ENCODE results near the gene RBM17.
"Not testable (repeated sequence)": the region's sequence is repeated elsewhere in the genome, so short reads cannot be mapped to it uniquely, and the experiment has no call there.

The RBM17 gene, protein sequence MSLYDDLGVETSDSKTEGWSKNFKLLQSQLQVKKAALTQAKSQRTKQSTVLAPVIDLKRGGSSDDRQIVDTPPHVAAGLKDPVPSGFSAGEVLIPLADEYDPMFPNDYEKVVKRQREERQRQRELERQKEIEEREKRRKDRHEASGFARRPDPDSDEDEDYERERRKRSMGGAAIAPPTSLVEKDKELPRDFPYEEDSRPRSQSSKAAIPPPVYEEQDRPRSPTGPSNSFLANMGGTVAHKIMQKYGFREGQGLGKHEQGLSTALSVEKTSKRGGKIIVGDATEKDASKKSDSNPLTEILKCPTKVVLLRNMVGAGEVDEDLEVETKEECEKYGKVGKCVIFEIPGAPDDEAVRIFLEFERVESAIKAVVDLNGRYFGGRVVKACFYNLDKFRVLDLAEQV

GRCh38 chr10:6088721-6089333 is at the start of gene RBM17:
TSS of gene RBM17 (plus strand) at chr10:6089034. CDS start at chr10:6097066, 8,032 bp downstream.
- peak; percentile 92 for DNase-seq (ENCODE audit: low read depth)

GRCh38 chr10:6039711-6040110 is 49.1 kb upstream of the RBM17 start:
- DNase-seq (ENCODE audit: low read depth): no peak

DNA sequence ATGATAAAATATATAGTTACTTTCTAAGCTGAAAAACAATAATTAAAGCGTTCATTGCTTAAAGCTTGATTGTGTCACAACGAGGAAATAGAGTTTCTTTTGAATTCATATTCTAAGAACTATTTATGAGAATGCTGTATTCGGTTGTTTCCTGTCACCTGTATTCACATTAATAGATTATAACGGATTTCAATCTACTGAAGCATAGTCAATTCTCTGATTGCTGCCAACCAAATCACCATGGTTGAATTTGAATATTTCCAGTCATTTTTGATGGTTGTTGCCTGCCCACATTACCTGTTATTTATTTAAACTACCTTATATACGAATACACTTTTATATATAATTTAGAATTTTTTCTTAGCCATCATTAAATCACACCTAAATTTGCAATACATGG is 48.6 kb upstream of the RBM17 start:
- DNase-seq (ENCODE audit: low read depth): no peak

DNA sequence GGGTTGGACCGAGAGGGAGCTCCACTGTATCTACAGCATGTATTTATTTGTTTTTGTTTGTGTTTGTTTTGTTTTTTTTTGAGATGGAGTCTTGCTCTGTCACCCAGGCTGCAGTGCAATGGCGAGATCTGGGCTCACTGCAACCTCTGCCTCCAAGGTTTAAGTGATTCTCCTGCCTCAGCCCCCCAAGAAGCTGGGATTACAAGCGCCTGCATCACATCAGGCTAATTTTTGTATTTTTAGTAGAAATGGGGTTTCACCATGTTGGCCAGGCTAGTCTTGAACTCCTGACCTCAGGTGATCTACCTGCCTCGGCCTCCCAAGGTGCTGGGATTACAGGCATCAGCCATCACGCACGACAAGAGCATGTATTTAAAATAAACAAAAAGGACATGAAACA is 45.5 kb upstream of the RBM17 start:
- not testable (repeated sequence) for DNase-seq (ENCODE audit: low read depth)

DNA sequence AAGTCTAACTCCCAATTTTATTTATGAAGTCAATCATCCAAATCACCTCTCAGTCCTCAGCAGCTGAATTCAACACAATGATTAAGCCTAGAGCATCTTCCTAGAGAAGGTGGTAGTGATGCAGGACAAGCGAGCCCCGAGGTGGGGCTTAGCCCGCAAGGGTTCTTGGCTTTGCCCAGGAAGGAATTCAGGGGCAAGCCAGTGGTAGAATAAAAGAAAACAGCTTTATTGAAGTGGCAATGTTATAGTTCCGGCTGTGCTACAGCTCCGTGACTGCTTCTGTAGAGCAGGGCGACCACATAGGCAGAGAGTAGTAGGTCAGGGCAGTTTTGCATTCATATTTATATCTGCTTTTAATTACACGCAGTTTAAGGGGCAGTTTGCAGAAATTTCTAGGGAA is 44.8 kb upstream of the RBM17 start:
- no peak for DNase-seq (ENCODE audit: low read depth)

GRCh38 chr10:6044751-6045313 is 44.0 kb upstream of the RBM17 start:
- DNase-seq (ENCODE audit: low read depth): no peak

DNA sequence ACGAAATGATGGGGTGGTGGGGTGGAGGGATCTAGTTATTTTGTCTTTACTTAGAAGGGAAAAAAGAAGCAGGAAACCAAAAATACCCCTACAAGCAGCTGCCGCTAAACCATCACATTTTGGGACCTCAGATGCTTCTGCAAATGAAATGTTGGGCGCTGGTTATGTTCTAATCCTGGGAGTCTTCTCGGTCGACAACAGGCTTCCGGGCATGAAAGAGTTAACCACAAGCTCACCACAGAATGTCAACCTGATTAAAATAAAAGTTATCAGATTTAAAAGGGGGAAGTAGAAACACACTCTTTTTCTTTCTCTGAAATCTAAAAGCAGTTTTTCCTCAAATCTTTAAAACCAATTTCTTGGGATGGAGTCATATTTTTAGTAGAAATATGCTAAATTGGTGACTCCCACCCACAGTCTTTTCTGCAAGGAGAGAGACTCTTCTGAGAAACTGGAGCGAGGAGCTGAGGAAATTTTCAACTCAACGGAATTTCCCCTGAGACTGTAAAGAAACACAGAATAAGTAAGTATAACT is 43.5 kb upstream of the RBM17 start:
- no peak for DNase-seq (ENCODE audit: low read depth)

GRCh38 chr10:6045878-6046772 is 42.7 kb upstream of the RBM17 start:
- DNase-seq (ENCODE audit: low read depth): no peak

DNA sequence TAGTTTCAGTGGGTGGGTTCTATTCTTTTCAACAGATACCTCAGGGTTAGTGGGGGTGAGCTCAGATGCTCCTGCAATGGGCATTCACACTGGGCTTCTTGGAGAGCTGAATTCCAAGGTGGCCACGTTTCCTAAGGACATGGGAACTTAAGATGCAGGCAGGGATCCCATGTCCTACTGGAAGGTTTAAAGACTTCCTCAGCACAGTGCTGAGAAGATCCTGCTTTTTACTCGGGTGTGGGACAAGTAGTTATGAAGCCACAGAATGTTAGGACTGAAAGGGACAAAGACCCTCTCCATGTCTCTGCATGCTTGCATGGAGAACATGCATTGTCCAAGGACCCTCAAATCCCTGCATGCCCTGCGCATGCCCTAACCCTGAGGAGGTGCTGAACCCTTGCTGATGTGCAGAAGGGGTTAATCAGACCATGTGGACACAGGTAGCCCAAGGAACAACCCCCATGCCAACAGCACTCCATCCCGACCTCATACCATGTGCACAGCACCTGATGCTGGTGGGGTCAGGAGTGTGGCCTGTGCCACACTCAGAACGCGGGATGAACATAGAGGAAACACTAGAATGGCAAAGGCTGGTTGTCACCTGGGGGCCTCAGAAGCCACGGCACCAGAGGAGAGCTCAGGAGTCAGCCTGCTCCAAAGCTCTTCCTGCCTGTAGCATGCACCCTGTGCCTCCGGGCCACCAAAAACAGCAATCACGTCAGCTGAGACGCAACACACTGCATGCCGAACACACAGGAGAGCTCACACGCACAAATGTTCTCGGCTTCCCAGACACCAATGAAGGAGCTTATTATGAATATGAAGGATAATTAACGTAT is 41.8 kb upstream of the RBM17 start:
- no peak for DNase-seq (ENCODE audit: low read depth)

GRCh38 chr10:6047847-6048246 is 41.0 kb upstream of the RBM17 start:
- no peak for DNase-seq (ENCODE audit: low read depth)

DNA sequence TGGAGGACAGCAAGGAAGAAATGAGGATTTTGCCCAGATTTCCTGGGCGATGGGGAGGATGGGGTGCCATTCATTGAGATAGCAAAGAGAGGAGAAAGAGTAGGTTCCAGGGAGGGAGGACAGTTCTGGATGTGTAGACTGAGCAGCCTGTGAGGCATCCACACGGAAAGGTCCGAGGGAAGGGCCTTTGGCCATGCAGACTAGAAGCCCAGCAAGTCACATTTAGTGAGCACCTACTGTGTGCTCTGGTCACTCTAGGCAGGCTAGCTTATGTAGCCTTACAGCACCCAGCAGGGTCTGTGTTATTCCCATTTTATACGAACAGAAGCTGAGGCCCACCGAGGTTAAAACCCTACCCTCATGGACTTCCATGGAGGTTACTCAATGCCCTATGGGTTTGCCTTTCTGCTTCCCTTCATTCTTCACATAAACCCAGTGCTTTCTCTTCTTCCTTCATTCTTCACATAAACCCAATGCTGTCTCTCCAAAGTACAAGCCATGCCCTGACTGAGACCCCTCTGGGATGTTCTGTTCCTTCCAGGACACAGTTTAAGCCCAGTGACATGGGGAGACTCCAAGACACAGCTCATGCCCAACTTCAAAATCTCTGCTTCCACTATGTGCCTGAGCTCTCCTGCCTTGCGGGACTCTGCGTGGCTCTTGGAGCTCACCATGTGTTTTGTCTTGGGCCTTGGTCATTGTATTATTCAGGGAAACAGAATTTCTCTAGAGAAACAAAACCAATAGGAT is 40.4 kb upstream of the RBM17 start:
- DNase-seq (ENCODE audit: low read depth): no peak

DNA sequence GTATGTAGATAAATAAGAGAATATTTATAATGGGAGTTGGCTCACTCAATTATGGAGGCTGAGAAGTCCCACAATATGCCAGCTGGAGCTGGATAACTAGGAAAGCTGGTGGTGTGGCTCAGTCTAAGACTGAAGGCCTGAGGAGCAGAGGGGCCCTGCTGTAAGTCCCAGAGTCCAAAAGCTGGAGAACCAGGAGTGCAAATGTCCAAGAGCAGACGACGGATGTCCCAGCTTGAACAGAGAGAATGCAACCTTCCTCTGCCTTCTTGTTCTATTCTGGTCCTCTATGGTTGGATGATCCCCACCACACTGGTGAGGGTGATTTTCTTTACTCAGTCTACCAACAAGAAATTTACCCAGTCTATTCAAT is 39.8 kb upstream of the RBM17 start:
- DNase-seq (ENCODE audit: low read depth): no peak

DNA sequence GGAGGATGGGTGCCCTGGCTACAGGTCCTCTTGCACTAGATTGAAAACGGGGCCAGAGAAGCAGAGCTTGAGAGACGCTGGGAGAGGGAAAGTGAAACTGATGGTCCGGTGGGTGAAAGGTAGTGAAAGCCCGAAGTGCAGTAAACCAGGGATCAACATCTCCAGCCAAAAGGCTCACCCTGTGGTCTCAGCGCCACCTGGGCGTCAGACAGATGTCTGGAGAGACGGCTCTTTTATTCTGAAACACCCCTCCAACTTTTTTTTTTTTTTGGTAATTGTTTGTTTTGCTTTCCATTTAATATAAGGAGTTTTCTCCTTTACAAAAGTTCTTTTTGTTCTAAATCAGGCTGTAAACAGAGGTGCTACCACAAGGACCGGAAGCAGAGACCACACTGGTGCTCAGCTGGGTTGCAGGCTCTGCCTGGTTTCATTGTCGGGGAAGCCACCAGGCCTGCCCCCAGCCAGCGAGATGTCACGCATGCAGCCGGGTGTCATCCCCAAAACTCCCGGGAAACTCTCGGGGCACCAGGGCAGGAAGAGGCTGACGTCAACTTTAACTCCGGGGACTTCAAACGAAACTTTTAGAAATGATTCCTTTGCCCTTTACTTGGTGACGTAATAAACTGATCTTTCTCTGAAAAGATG is 37.9 kb upstream of the RBM17 start:
- DNase-seq (ENCODE audit: low read depth): peak; percentile 81

DNA sequence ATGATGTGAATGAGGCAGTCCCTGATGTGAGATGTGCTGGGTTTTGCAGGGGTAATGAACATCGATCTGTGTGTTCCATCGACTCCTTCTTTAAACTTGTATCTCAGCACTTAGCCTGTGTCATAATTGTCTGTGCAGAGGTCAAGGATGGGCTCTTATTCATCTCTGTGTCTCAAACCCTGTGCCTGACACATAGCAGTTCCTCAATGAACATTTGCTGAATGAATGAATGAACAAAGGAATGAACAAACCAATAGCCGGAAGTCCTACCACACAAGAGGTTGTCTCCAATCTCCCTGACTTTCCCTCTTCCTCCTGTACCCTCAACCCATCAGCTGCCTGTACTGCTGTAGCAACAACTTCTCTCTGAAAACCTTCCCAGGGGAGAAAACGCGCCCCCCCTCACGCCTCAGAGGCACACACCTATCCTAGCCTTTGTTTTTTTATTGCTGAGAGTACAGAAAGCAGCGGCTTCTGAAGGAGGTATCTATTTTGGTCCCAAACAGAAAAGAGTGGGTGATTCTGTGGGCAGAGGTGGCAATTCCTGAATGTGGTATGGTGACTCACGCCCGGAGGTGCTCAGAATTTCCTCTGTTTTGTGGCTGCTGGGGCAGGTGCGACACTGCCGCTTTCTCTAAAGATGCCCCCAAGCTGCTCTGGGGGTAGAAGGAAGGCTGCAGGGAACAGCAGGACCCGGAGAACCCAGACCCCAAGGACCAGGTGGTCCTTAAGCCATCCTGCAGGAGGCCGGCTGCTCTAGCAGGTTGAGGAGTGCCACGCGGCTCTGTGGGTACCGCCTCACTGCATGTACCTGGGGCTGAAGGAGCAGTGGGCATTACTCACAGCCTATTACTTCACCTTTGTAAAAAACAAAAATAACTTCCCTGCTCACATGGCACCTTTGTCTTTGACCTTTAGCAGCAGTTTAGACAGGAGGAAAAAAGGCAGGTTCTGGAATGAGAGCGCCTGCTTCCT is 36.3 kb upstream of the RBM17 start:
- DNase-seq (ENCODE audit: low read depth): peak; percentile 66

DNA sequence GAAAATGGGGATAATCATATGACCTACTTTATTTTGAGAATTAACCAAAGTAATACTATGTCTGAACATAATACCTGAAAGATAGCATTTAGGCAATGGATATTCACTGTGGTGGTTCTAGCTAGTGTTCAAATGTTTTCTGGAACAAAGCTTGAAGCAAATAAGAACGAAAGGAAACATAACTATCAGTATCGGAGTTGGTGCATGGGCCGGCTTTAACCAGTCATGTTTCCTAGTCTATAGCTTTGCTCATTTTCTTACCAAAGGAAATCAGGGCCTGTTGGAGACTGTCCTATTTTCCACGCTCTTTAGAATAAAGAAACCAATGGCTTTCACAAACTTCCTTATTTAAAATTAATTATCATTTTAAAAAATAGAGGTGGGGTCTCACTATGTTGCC is 35.5 kb upstream of the RBM17 start:
- DNase-seq (ENCODE audit: low read depth): no peak

DNA sequence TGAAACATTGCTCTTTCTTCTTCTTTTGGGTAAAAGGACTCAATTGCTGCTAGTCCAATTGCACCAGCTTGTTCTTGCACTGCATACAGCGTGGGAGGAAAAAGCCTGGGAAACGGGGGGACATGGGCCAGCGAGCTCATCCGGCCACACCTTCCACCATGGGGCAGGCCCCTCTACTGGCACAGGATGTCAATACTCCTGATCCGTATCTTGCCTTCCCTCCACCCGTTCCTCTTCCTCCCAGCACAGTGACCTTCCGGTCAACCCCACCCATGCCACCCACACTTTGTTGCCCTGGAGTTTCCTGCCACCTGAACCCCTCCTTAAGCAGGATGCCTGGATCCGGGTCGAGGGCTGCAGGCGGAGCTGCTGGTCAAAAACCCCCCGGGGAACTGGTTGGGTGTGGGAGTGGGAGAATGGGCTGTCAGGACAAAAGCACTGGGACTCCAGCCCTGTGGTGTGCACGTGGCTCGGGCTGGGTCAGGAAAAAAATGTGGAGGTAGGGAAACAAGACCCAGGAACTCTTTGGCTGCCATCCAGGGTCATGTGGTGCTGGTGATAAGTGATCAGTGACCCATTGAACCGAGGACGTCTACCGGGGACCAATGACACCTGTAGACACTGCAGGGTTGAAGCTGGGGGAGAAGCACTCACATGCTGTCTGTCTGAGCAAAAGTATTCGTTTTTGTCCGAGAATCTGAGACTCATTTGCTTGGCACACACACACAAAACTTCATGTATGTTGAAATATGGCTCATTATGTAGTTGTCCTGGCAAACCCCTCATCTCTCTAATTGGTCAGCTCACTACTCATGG is 34.8 kb upstream of the RBM17 start:
- no peak for DNase-seq (ENCODE audit: low read depth)

DNA sequence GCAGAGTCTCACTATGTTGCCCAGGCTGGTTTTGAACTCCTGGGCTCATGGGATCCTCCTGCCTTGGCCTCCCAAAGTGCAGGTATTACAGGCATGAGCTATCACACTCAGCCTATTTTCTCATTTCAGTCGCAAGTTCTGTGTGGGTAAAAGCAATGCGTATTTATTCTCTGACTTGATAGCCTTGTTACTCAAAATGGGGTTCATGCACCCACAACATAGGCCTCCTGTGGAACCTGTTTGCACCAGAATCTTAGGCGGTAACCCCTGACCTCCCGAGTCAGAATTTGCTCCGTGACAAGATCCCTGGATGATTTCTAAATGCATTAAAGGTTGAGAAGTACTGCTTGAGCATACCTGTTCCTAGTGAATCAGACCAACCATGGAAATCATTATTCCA is 34.0 kb upstream of the RBM17 start:
- DNase-seq (ENCODE audit: low read depth): no peak

DNA sequence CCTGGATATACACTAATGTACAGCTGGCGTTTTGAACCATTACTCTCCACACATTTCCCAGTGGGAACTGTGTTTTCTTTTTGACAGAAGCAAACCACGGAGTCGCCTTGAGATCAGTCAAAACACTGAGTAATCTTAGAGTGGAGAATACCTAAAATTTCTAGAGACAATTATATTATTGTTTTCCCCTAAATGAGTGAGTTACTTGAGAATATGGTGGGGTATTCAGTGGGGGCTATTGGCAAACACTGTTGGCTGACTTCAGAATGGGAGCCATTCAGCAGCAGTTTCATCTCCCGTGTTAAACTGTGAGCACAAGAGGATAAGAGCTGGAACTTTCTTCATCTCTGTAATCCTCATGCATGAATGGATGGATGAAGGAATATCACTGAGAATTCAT is 32.9 kb upstream of the RBM17 start:
- DNase-seq (ENCODE audit: low read depth): no peak
